Ishikawa (cell line): ENCODE measurements around the gene DIP2B.

Experiments used
- CEBPB ChIP-seq: IDR thresholded peaks from 2 replicates; pipeline ENCODE4 v1.6.1; 2012
- CREB1 ChIP-seq: IDR thresholded peaks from 2 replicates; pipeline ENCODE4 v1.6.1; 2012; ENCODE audit warnings: low read depth
- EGR1 ChIP-seq: IDR thresholded peaks from 2 replicates; pipeline ENCODE4 v1.6.1; 2012
- EP300 ChIP-seq: IDR thresholded peaks from 2 replicates; pipeline ENCODE4 v1.6.1; 2012; ENCODE audit warnings: borderline replicate concordance
- FOXM1 ChIP-seq: IDR thresholded peaks from 2 replicates; pipeline ENCODE4 v1.6.1; 2012; ENCODE audit warnings: low read depth, borderline replicate concordance
- MAX ChIP-seq: IDR thresholded peaks from 2 replicates; pipeline ENCODE4 v1.6.1; 2012
- NFIC ChIP-seq: IDR thresholded peaks from 2 replicates; pipeline ENCODE4 v1.6.1; 2012
- RAD21 ChIP-seq: IDR thresholded peaks from 2 replicates; pipeline ENCODE4 v1.6.1; 2012; ENCODE audit warnings: low read depth
- TAF1 ChIP-seq: IDR thresholded peaks from 2 replicates; pipeline ENCODE4 v1.6.1; 2012; ENCODE audit warnings: low read depth, mild to moderate bottlenecking
- TCF12 ChIP-seq: IDR thresholded peaks from 2 replicates; pipeline ENCODE4 v1.6.1; 2012; ENCODE audit warnings: low read depth
- TEAD4 ChIP-seq: IDR thresholded peaks from 2 replicates; pipeline ENCODE4 v1.6.1; 2012
- YY1 ChIP-seq: IDR thresholded peaks from 2 replicates; pipeline ENCODE4 v1.6.1; 2012; ENCODE audit warnings: low read depth
- ZBTB7A ChIP-seq: IDR thresholded peaks from 2 replicates; pipeline ENCODE4 v1.6.1; 2012; ENCODE audit warnings: low read depth
- TF ChIP-seq, protein P1 (sequence below): IDR thresholded peaks from 2 replicates; pipeline ENCODE4 v1.6.1; 2012; ENCODE audit warnings: low read depth, mild to moderate bottlenecking
- TF ChIP-seq, protein P2 (sequence below): IDR thresholded peaks from 2 replicates; pipeline ENCODE4 v1.6.1; 2012

Gene DIP2B

DNA sequence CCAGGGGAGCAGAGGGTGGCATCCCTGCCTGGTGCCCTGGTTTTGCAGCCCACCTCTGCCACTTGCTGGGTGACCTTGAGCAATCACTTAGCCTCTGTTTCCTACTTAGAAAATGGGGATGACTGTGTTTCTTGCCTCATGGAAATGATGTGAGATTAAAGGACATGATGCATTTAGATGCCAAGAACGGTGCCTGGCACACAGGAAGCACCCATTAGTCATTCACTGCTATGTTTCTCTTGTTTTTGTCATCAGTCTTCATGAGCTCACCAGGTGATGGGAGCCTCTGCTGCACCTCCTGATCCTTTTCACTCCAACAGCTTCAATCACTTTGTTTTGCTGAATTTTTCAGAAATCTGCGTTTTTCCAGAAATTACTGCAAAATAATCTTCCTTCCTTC, 235.5 kb downstream of the DIP2B start:
- TF ChIP-seq EGR1 (no peak), ZBTB7A (no peak), TAF1 (no peak), TEAD4 (no peak), TCF12 (no peak), NFIC (no peak), CREB1 (no peak)
- TF ChIP-seq, protein P1, sequence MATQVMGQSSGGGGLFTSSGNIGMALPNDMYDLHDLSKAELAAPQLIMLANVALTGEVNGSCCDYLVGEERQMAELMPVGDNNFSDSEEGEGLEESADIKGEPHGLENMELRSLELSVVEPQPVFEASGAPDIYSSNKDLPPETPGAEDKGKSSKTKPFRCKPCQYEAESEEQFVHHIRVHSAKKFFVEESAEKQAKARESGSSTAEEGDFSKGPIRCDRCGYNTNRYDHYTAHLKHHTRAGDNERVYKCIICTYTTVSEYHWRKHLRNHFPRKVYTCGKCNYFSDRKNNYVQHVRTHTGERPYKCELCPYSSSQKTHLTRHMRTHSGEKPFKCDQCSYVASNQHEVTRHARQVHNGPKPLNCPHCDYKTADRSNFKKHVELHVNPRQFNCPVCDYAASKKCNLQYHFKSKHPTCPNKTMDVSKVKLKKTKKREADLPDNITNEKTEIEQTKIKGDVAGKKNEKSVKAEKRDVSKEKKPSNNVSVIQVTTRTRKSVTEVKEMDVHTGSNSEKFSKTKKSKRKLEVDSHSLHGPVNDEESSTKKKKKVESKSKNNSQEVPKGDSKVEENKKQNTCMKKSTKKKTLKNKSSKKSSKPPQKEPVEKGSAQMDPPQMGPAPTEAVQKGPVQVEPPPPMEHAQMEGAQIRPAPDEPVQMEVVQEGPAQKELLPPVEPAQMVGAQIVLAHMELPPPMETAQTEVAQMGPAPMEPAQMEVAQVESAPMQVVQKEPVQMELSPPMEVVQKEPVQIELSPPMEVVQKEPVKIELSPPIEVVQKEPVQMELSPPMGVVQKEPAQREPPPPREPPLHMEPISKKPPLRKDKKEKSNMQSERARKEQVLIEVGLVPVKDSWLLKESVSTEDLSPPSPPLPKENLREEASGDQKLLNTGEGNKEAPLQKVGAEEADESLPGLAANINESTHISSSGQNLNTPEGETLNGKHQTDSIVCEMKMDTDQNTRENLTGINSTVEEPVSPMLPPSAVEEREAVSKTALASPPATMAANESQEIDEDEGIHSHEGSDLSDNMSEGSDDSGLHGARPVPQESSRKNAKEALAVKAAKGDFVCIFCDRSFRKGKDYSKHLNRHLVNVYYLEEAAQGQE, result no peak

GRCh38 chr12:50742776-50743175, 238.0 kb downstream of the DIP2B start:
- TF ChIP-seq TCF12 (no peak), EP300 (no peak), TEAD4 (no peak), MAX (no peak), CREB1 (no peak), EGR1 (no peak), FOXM1 (no peak), RAD21 (no peak), CEBPB (no peak), TAF1 (no peak), ZBTB7A (no peak), YY1 (no peak), NFIC (no peak)
- TF ChIP-seq, protein P2, sequence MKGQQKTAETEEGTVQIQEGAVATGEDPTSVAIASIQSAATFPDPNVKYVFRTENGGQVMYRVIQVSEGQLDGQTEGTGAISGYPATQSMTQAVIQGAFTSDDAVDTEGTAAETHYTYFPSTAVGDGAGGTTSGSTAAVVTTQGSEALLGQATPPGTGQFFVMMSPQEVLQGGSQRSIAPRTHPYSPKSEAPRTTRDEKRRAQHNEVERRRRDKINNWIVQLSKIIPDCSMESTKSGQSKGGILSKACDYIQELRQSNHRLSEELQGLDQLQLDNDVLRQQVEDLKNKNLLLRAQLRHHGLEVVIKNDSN, result no peak
- TF ChIP-seq, protein P1, result no peak

GRCh38 chr12:50745861-50746260, 241.1 kb downstream of the DIP2B start:
- no peak for TF ChIP-seq CREB1
- no peak for TF ChIP-seq EGR1
- TF ChIP-seq TCF12, result no peak
- no peak for TF ChIP-seq TAF1
- no peak for TF ChIP-seq MAX
- TF ChIP-seq YY1, result no peak
- no peak for TF ChIP-seq RAD21
- no peak for TF ChIP-seq TEAD4
- TF ChIP-seq, protein P2, result no peak
- no peak for TF ChIP-seq CEBPB
- TF ChIP-seq ZBTB7A, result no peak
- no peak for TF ChIP-seq EP300
- TF ChIP-seq, protein P1, result no peak
- no peak for TF ChIP-seq FOXM1
- no peak for TF ChIP-seq NFIC

DNA sequence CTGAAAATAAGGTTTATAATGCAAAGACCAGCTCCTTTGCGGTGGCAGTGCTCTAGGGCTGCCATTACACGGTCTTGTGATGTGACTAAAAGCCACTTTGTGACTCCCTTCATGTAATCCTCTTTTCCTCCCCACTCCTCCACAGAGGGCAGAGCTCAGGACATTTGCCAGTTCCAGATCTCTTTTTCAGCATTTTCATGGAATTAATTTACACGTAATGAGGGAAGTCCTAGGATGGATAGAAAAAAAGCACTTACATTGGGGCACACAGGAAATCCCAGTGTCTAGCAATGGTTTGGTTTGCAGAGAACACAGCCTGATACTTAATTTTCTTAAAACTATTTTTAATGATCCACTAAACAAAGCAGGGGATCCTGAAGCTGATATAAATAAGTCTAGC, 241.6 kb downstream of the DIP2B start:
- TF ChIP-seq MAX (no peak), NFIC (no peak), EP300 (no peak), RAD21 (no peak), CEBPB (no peak), CREB1 (no peak), TAF1 (no peak), YY1 (no peak), TEAD4 (no peak), TCF12 (no peak), EGR1 (no peak), ZBTB7A (no peak), FOXM1 (no peak)
- TF ChIP-seq, protein P1, result no peak
- TF ChIP-seq, protein P2, result no peak
